Measurements from ENCODE around the gene TMEM154. TPM values are rescaled to one million over a fixed set of nuclear protein-coding genes. Genes with fewer than 3 reads are reported as not detected.

The TMEM154 gene
- total RNA-seq, 5 donors from 2014 or later (not counting 1 experiment from before 2014, with no cell fraction given): 19.3 to 28.5 (median 24.6) TPM

DNA sequence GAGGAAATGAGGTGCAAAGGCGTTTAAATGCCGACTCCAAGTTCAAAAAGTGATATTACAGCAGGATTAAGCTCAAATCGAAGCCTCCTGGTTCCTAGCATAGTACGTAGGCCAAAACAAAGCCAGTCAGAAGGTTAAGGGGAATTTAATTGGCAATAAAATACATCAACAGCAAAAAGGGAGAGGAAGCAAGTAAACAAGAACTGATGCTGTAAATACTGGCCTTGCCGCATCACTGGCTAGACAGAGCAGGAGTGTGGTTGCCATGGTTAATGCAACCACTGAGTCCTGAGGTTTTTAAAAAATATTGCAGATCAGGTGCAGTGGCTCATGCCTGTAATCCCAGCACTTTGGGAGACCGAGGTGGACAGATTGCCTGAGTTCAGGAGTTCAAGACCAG is 80.7 kb downstream of the TMEM154 start:
- H3K4me3 Mint-ChIP-seq: no peak overlapping the region
- H3K9me3 ChIP-seq: no peaks in the 10 kb centered on the region
- CTCF ChIA-PET: no interaction called here
- H3K4me1 ChIP-seq (ENCODE audit: control insufficient read depth in 1 of 2, extremely low read depth in 1 of 2, insufficient read depth in 2 of 2, low read length in 2 of 2): no peaks in the 10 kb centered on the region
- 86% methylated on average over 2 of the region's 6 CpGs for WGBS (ENCODE audit: insufficient coverage)
- no peaks in the 10 kb centered on the region for H3K9me3 Mint-ChIP-seq
- H3K27ac ChIP-seq (ENCODE audit: low read length): no peak overlapping the region
- POLR2A ChIA-PET: no interaction called here
- no peak overlapping the region for H3K27ac Mint-ChIP-seq
- no peak overlapping the region for H3K4me3 ChIP-seq (ENCODE audit: control insufficient read depth in 1 of 2, extremely low read depth in 1 of 2, low read length in 1 of 2)
- H3K27me3 ChIP-seq (replicated peaks in 1 of 2; ENCODE audit: control insufficient read depth in 2 of 2, extremely low read depth in 1 of 2, insufficient read depth in 2 of 2, low read length in 1 of 2): peaks cover 0 to 3% of the 10 kb centered on the region in 2 experiments
- DNase-seq (no peak), ATAC-seq (replicated peaks in 1 of 4) (no peak)
- no peaks in the 10 kb centered on the region for H3K36me3 Mint-ChIP-seq
- no peaks in the 10 kb centered on the region for H3K27me3 Mint-ChIP-seq
- no peaks in the 10 kb centered on the region for H3K4me1 Mint-ChIP-seq
- no peaks in the 10 kb centered on the region for H3K36me3 ChIP-seq (ENCODE audit: control insufficient read depth in 2 of 2, extremely low read depth in 1 of 2, insufficient read depth in 1 of 2, low read length in 1 of 2)

DNA sequence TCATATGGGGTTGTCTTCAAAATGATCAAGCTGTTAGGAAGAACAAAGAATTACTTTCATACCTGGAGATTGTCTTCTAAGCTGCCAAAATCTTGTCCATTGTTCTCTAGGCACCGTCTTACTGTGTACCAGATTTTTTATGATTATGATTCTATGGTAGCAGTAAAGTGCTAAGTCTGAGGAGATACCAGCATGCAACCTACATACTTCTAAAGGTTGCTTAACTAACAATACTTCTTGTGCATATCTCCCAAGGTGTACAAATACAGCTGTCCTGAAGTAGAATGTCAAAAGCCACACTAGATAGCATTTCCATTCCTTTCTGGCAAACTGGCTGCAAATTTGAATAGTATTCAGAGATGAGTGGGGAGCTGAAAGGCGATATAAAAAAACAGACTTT is 81.3 kb downstream of the TMEM154 start:
- no peak overlapping the region for H3K4me3 Mint-ChIP-seq
- H3K9me3 ChIP-seq: no peaks in the 10 kb centered on the region
- ChIA-PET CTCF (no interaction called here), POLR2A (no interaction called here)
- DNase-seq: no peak
- no peaks in the 10 kb centered on the region for H3K4me1 ChIP-seq (ENCODE audit: control insufficient read depth in 1 of 2, extremely low read depth in 1 of 2, insufficient read depth in 2 of 2, low read length in 2 of 2)
- H3K27ac ChIP-seq (ENCODE audit: low read length): no peak overlapping the region
- H3K27me3 Mint-ChIP-seq: no peaks in the 10 kb centered on the region
- H3K36me3 ChIP-seq (ENCODE audit: control insufficient read depth in 2 of 2, extremely low read depth in 1 of 2, insufficient read depth in 1 of 2, low read length in 1 of 2): no peaks in the 10 kb centered on the region
- H3K4me3 ChIP-seq (ENCODE audit: control insufficient read depth in 1 of 2, extremely low read depth in 1 of 2, low read length in 1 of 2): no peak overlapping the region
- H3K9me3 Mint-ChIP-seq: no peaks in the 10 kb centered on the region
- no peak for ATAC-seq (replicated peaks in 1 of 4)
- peaks cover 0 to 3% of the 10 kb centered on the region in 2 experiments for H3K27me3 ChIP-seq (replicated peaks in 1 of 2; ENCODE audit: control insufficient read depth in 2 of 2, extremely low read depth in 1 of 2, insufficient read depth in 2 of 2, low read length in 1 of 2)
- no peak overlapping the region for H3K27ac Mint-ChIP-seq
- H3K4me1 Mint-ChIP-seq: no peaks in the 10 kb centered on the region
- WGBS (ENCODE audit: insufficient coverage): no CpG with 5 or more reads among the region's 2 CpGs
- no peaks in the 10 kb centered on the region for H3K36me3 Mint-ChIP-seq

DNA sequence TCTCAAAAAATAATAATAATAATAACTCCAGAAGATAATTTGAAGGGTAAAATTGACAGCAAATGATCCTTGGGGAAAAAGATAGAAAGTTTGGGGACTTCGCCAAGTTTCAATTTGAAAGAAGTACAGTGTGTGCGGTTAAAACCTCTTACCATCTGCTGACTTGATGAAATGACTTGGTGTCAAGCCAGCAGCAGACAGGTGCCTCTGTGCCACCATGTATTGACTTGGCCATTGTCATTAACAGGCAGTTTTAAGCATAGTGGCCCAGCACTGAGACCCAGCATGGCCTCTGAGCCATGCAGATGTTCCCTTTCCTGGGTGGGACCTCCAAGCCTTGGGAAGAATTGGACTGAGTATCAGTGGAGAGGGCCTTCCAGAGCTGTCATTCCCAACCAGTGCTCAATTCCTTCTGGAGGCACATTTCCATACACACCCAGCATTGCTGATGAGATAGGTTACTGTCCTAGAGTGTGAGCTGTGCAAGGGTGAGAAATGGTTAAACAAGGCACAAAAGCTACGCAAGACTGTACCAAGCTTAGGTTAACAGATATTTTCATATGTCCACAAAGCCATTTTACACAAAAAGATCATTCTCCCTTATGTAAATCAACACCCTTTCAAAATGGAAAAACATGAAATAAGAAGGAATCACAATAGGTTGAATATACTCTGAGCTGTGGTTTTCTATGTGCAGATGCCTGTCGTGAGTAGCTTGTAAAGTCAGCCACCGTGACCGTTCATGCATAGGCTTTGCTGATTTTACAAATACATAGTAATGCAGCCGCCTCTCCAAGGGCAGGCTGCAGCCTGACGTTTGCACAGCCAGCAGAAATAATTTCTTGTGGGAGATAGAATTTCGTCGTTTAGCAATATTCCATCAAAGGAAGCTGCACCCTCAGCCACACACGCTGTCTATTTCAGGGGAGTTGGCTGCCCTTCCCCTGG is 84.5 kb downstream of the TMEM154 start:
- Mint-ChIP-seq H3K9me3 (no peaks in the 10 kb centered on the region), H3K4me3 (no peak overlapping the region), H3K27ac (no peak overlapping the region), H3K27me3 (peaks cover 7 to 12% of the 10 kb centered on the region in 2 donors), H3K36me3 (no peaks in the 10 kb centered on the region), H3K4me1 (peaks cover 4 to 9% (median 7%) of the 10 kb centered on the region in 3 donors)
- DNase-seq: no peak
- POLR2A ChIA-PET: no interaction called here
- H3K27ac ChIP-seq (ENCODE audit: low read length): no peak overlapping the region
- peaks cover 3 to 4% of the 10 kb centered on the region in 2 experiments for H3K4me1 ChIP-seq (ENCODE audit: control insufficient read depth in 1 of 2, extremely low read depth in 1 of 2, insufficient read depth in 2 of 2, low read length in 2 of 2)
- no peak for ATAC-seq (replicated peaks in 1 of 4)
- no peaks in the 10 kb centered on the region for H3K36me3 ChIP-seq (ENCODE audit: control insufficient read depth in 2 of 2, extremely low read depth in 1 of 2, insufficient read depth in 1 of 2, low read length in 1 of 2)
- peaks cover 0 to 9% of the 10 kb centered on the region in 2 experiments for H3K27me3 ChIP-seq (replicated peaks in 1 of 2; ENCODE audit: control insufficient read depth in 2 of 2, extremely low read depth in 1 of 2, insufficient read depth in 2 of 2, low read length in 1 of 2)
- 85% methylated on average over 9 of the region's 11 CpGs for WGBS (ENCODE audit: insufficient coverage)
- H3K9me3 ChIP-seq: no peaks in the 10 kb centered on the region
- CTCF ChIA-PET: no interaction called here
- no peak overlapping the region for H3K4me3 ChIP-seq (ENCODE audit: control insufficient read depth in 1 of 2, extremely low read depth in 1 of 2, low read length in 1 of 2)

DNA sequence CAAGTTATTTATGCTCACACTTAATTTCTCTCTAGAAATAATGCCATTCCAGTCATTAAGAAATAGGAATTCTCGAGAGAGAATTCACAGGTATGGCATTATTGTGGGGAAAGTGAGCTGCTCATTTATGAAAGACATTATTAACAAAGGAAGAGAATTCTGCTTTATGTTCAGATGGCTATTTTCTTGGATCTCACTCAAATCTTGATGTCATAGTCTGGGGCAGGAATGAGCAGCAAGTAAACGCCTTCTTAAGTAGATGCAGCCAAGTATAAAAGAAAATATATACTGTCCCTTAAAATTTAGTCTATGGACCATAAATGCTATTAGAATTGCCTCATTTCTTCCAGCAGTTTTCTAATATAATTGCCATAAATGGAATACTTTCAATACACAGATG is 85.7 kb downstream of the TMEM154 start:
- Histone ChIP-seq H3K27ac (ENCODE audit: low read length) (no peak overlapping the region), H3K4me1 (ENCODE audit: control insufficient read depth in 1 of 2, extremely low read depth in 1 of 2, insufficient read depth in 2 of 2, low read length in 2 of 2) (peaks cover 3 to 4% of the 10 kb centered on the region in 2 experiments), H3K9me3 (no peaks in the 10 kb centered on the region), H3K27me3 (replicated peaks in 1 of 2; ENCODE audit: control insufficient read depth in 2 of 2, extremely low read depth in 1 of 2, insufficient read depth in 2 of 2, low read length in 1 of 2) (peaks cover 0 to 9% of the 10 kb centered on the region in 2 experiments), H3K36me3 (ENCODE audit: control insufficient read depth in 2 of 2, extremely low read depth in 1 of 2, insufficient read depth in 1 of 2, low read length in 1 of 2) (no peaks in the 10 kb centered on the region), H3K4me3 (ENCODE audit: control insufficient read depth in 1 of 2, extremely low read depth in 1 of 2, low read length in 1 of 2) (no peak overlapping the region)
- Mint-ChIP-seq H3K9me3 (no peaks in the 10 kb centered on the region), H3K4me3 (no peak overlapping the region), H3K27me3 (peaks cover 7 to 13% of the 10 kb centered on the region in 2 donors), H3K27ac (no peak overlapping the region), H3K4me1 (peaks cover 4 to 9% (median 7%) of the 10 kb centered on the region in 3 donors), H3K36me3 (no peaks in the 10 kb centered on the region)
- CTCF ChIA-PET: no interaction called here
- POLR2A ChIA-PET: no interaction called here
- ATAC-seq (replicated peaks in 1 of 4) (no peak), DNase-seq (no peak)
- no CpG with 5 or more reads among the region's 2 CpGs for WGBS (ENCODE audit: insufficient coverage)

- 40% methylated on average over 1 of the region's 6 CpGs for WGBS (ENCODE audit: insufficient coverage)
- H3K4me3 Mint-ChIP-seq: peak overlapping the region in 2 of 3 donors; percentile 57 to 65
- POLR2A ChIA-PET: no interaction called here
Observed at GRCh38 chr4:152591876-152592275, 87.9 kb downstream of the TMEM154 start.

DNA sequence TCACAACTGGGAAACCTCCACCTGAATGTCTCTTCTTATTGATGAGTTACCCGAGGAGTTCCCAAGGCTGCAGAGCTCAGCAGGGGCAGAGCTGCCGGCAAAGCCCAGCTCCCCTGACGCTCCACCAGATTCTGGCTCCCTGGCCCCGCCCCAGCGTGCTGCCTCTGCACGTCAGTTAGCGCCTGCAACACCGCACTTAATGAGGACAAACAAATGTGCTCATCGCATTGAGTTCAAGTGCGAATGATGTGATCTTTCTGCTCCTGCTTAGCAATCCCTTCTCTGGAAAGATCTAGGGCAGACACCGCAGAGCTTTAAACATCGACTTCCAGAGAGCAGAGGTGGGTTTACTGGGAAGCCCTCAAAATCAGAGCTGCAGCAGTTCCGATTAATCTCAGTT is 88.4 kb downstream of the TMEM154 start:
- ChIA-PET CTCF (interaction anchor here in 1 of 2 donors (0.5 kb wide), 1 partner anchor 91 kb away, joined by 3 read pairs; no protein-coding TSS in a partner anchor), POLR2A (interaction anchor here in 1 of 2 donors (0.6 kb wide), 1 partner anchor 525 kb away, joined by 3 read pairs; no protein-coding TSS in a partner anchor)
- Mint-ChIP-seq H3K36me3 (peaks cover 5% of the 10 kb centered on the region), H3K27me3 (peaks cover 10 to 21% of the 10 kb centered on the region in 2 donors), H3K9me3 (peaks cover 0 to 7% (median 6%) of the 10 kb centered on the region in 3 donors), H3K27ac (no peak overlapping the region), H3K4me1 (peaks cover 8 to 14% (median 12%) of the 10 kb centered on the region in 3 donors), H3K4me3 (peak overlapping the region in 2 of 3 donors; percentile 57 to 65)
- no peaks in the 10 kb centered on the region for H3K9me3 ChIP-seq
- DNase-seq: peak in 29 of 35 experiments; percentile 7 to 52 (median 26)
- H3K27me3 ChIP-seq (replicated peaks in 1 of 2; ENCODE audit: control insufficient read depth in 2 of 2, extremely low read depth in 1 of 2, insufficient read depth in 2 of 2, low read length in 1 of 2): peaks cover 0 to 13% of the 10 kb centered on the region in 2 experiments
- H3K4me3 ChIP-seq (ENCODE audit: control insufficient read depth in 1 of 2, extremely low read depth in 1 of 2, low read length in 1 of 2): peak overlapping the region in 1 of 2 donors; percentile 44
- H3K36me3 ChIP-seq (ENCODE audit: control insufficient read depth in 2 of 2, extremely low read depth in 1 of 2, insufficient read depth in 1 of 2, low read length in 1 of 2): no peaks in the 10 kb centered on the region
- ATAC-seq (replicated peaks in 1 of 4): peak; percentile 31 to 74 (median 52)
- peaks cover 4 to 7% of the 10 kb centered on the region in 2 experiments for H3K4me1 ChIP-seq (ENCODE audit: control insufficient read depth in 1 of 2, extremely low read depth in 1 of 2, insufficient read depth in 2 of 2, low read length in 2 of 2)
- H3K27ac ChIP-seq (ENCODE audit: low read length): no peak overlapping the region
- WGBS (ENCODE audit: insufficient coverage): 37% methylated on average over 10 of the region's 13 CpGs

More at GRCh38 chr4:152591876-152592275, 87.9 kb downstream of the TMEM154 start:
- peaks cover 3 to 4% of the 10 kb centered on the region in 2 experiments for H3K4me1 ChIP-seq (ENCODE audit: control insufficient read depth in 1 of 2, extremely low read depth in 1 of 2, insufficient read depth in 2 of 2, low read length in 2 of 2)
- peaks cover 0 to 2% (median 1%) of the 10 kb centered on the region in 3 donors for H3K9me3 Mint-ChIP-seq
- H3K27ac ChIP-seq (ENCODE audit: low read length): no peak overlapping the region
- DNase-seq (no peak), ATAC-seq (replicated peaks in 1 of 4) (no peak)
- CTCF ChIA-PET: interaction anchor here in 1 of 2 donors (0.5 kb wide), 1 partner anchor 91 kb away, joined by 3 read pairs; no protein-coding TSS in a partner anchor
- H3K36me3 Mint-ChIP-seq: peaks cover under 1% of the 10 kb centered on the region
- peaks cover 0 to 13% of the 10 kb centered on the region in 2 experiments for H3K27me3 ChIP-seq (replicated peaks in 1 of 2; ENCODE audit: control insufficient read depth in 2 of 2, extremely low read depth in 1 of 2, insufficient read depth in 2 of 2, low read length in 1 of 2)
- H3K27ac Mint-ChIP-seq: no peak overlapping the region
- no peaks in the 10 kb centered on the region for H3K36me3 ChIP-seq (ENCODE audit: control insufficient read depth in 2 of 2, extremely low read depth in 1 of 2, insufficient read depth in 1 of 2, low read length in 1 of 2)
- peaks cover 7 to 9% (median 8%) of the 10 kb centered on the region in 3 donors for H3K4me1 Mint-ChIP-seq
- H3K9me3 ChIP-seq: no peaks in the 10 kb centered on the region
- peaks cover 10 to 21% of the 10 kb centered on the region in 2 donors for H3K27me3 Mint-ChIP-seq
- H3K4me3 ChIP-seq (ENCODE audit: control insufficient read depth in 1 of 2, extremely low read depth in 1 of 2, low read length in 1 of 2): no peak overlapping the region
